T-cell (primary cell): Measurements from ENCODE around the gene IFI6. TPM values are rescaled to one million over a fixed set of nuclear protein-coding genes. Genes with fewer than 3 reads are reported as not detected.

Experiments used
- ATAC-seq, 4 experiments: fragments of 200-7000 bp in 3 of 4; fragments of 150-1000 bp in 1 of 4; cut with Tn5 transposase; replicated peaks in 1 of 4; 1 replicate in 3 of 4; 2 replicates in 1 of 4; pipeline ENCODE4 v1.10.0; 2021; ENCODE audit warnings: moderate library complexity in 3 of 4, mild to moderate bottlenecking in 2 of 4, moderate number of reproducible peaks in 1 of 4
- CTCF ChIA-PET, 2 donors: fragments of 300-600 bp; sonication (Branson Sonifier 250); formaldehyde crosslinking; loops; one replicate each; lab custom pipeline; 2022; ENCODE audit warnings: antibody characterized with exemption in 2 of 2; lab: Charles Lee
- POLR2A ChIA-PET, 2 donors: fragments of 300-600 bp; sonication (Branson Sonifier 250); formaldehyde crosslinking; loops; one replicate each; lab custom pipeline; 2022; ENCODE audit warnings: antibody characterized with exemption in 2 of 2; lab: Charles Lee
- DNase-seq, 35 experiments: peaks; one replicate each; pipeline versions ENCODE4 v3.0.0 to v3.0.0-alpha.2; 2013 to 2023
- H3K27ac ChIP-seq: one replicate; pipeline ENCODE4 v1.5.1; 2013; ENCODE audit warnings: low read length
- H3K27me3 ChIP-seq, 2 experiments: replicated peaks in 1 of 2; 1 replicate in 1 of 2; 2 replicates in 1 of 2; pipeline versions ENCODE4 v1.6.1 to v1.7.0; 2013; ENCODE audit warnings: low read length in 1 of 2, mixed read lengths in 1 of 2; ENCODE audit not compliant: control insufficient read depth in 2 of 2, insufficient read depth in 2 of 2; ENCODE audit errors: extremely low read depth in 1 of 2
- H3K36me3 ChIP-seq, 2 donors: 1 replicate in 1 of 2; 2 replicates in 1 of 2; pipeline versions ENCODE4 v1.6.1 to v1.7.0; 2013; ENCODE audit warnings: low read length in 1 of 2; ENCODE audit not compliant: control insufficient read depth in 2 of 2, insufficient read depth in 1 of 2; ENCODE audit errors: extremely low read depth in 1 of 2
- H3K4me1 ChIP-seq, 2 experiments: 1 replicate in 1 of 2; 2 replicates in 1 of 2; pipeline versions ENCODE4 v1.6.1 to v1.7.0; 2013; ENCODE audit warnings: low read length in 2 of 2, mixed read lengths in 1 of 2; ENCODE audit not compliant: insufficient read depth in 2 of 2, control insufficient read depth in 1 of 2; ENCODE audit errors: extremely low read depth in 1 of 2
- H3K4me3 ChIP-seq, 2 donors: 1 replicate in 1 of 2; 2 replicates in 1 of 2; pipeline versions ENCODE4 v1.5.1 to v1.7.0; 2013; ENCODE audit warnings: mild to moderate bottlenecking in 2 of 2, low read length in 1 of 2, moderate library complexity in 1 of 2; ENCODE audit not compliant: control insufficient read depth in 1 of 2; ENCODE audit errors: extremely low read depth in 1 of 2
- H3K9me3 ChIP-seq: 2 replicates; pipeline ENCODE4 v1.7.0; 2013
- H3K27ac Mint-ChIP-seq, 2 donors: one replicate each; pipeline ENCODE4 v1.8.0; 2020 to 2021; ENCODE audit warnings: mild to moderate bottlenecking in 2 of 2, mixed read lengths in 2 of 2
- H3K27me3 Mint-ChIP-seq, 2 donors: one replicate each; pipeline ENCODE4 v1.8.0; 2021 to 2022; ENCODE audit warnings: mixed read lengths in 2 of 2
- H3K36me3 Mint-ChIP-seq: one replicate; pipeline ENCODE4 v1.8.0; 2021; ENCODE audit warnings: mixed read lengths
- H3K4me1 Mint-ChIP-seq, 3 donors: one replicate each; pipeline ENCODE4 v1.8.0; 2020 to 2022; ENCODE audit warnings: mixed read lengths in 3 of 3, mild to moderate bottlenecking in 1 of 3
- H3K4me3 Mint-ChIP-seq, 3 donors: one replicate each; pipeline ENCODE4 v1.8.0; 2020 to 2022; ENCODE audit warnings: mild to moderate bottlenecking in 3 of 3, mixed read lengths in 3 of 3, moderate library complexity in 3 of 3
- H3K9me3 Mint-ChIP-seq, 3 donors: one replicate each; pipeline ENCODE4 v1.8.0; 2020 to 2022; ENCODE audit warnings: mixed read lengths in 3 of 3
- WGBS: methylation state at CpG from one replicate; pipeline ENCODE4 v1.1.5; 2013; ENCODE audit warnings: missing lambda C conversion rate; ENCODE audit not compliant: insufficient coverage; 5-methylcytosine and 5-hydroxymethylcytosine counted together
- total RNA-seq, 35 experiments: library from RNA in 6 of 35; stranded (reverse) in 6 of 35; fragments of 120-200 nt in 1 of 35; gene quantifications; one replicate each; pipeline versions ENCODE4 v1.2.1 to v1.2.4 and lab custom pipeline; 2013 to 2026

Gene IFI6
- total RNA-seq, 5 donors from 2014 or later (not counting 1 experiment from before 2014, with no cell fraction given) = 28.2 to 52.1 (median 40.7) TPM

GRCh38 chr1:27635396-27636142, 36.4 kb downstream of the IFI6 start:
- peak overlapping the region; percentile 27 for H3K27ac ChIP-seq
- H3K4me3 ChIP-seq = no peak overlapping the region
- Mint-ChIP-seq H3K36me3 (no peaks in the 10 kb centered on the region), H3K9me3 (no peaks in the 10 kb centered on the region), H3K27ac (peak overlapping the region; percentile 81 to 86), H3K4me3 (peak overlapping the region in 2 of 3 donors; percentile 43 to 76), H3K4me1 (peaks cover 53 to 78% (median 64%) of the 10 kb centered on the region in 3 donors), H3K27me3 (no peaks in the 10 kb centered on the region)
- H3K9me3 ChIP-seq = no peaks in the 10 kb centered on the region
- H3K27me3 ChIP-seq = no peaks in the 10 kb centered on the region
- ChIA-PET CTCF (interaction anchor here in 1 of 2 donors (0.7 to 0.8 kb wide), 2 partner anchors 25 to 811 kb away, joined by 3 to 4 read pairs; no protein-coding TSS in a partner anchor), POLR2A (no interaction called here)
- H3K4me1 ChIP-seq = peaks cover 29 to 63% of the 10 kb centered on the region in 2 experiments
- H3K36me3 ChIP-seq = no peaks in the 10 kb centered on the region
- no peak for ATAC-seq
- no peak for DNase-seq
- 100% methylated on average over 3 of the region's 11 CpGs for WGBS

- no peaks in the 10 kb centered on the region for H3K36me3 Mint-ChIP-seq
- WGBS = 68% methylated on average over 12 of the region's 28 CpGs
- DNase-seq = peak in 1 of 35 experiments; percentile 37
Measured at GRCh38 chr1:27634985-27635367, 37.0 kb downstream of the IFI6 start, which contains the start of gene FGR. Gene FGR (minus strand): TSS chr1:27635185. CDS start chr1:27623916, 11,269 bp downstream.

GRCh38 chr1:27634177-27634984, 37.6 kb downstream of the IFI6 start:
- Histone ChIP-seq H3K36me3 (no peaks in the 10 kb centered on the region), H3K4me1 (peaks cover 31 to 66% of the 10 kb centered on the region in 2 experiments), H3K27ac (peak overlapping the region; percentile 78), H3K4me3 (peak overlapping the region; percentile 39 to 49), H3K27me3 (no peaks in the 10 kb centered on the region), H3K9me3 (no peaks in the 10 kb centered on the region)
- CTCF ChIA-PET = no interaction called here
- DNase-seq = peak in 19 of 35 experiments; percentile 24 to 74 (median 39)
- 9% methylated on average over 63 of the region's 63 CpGs for WGBS
- Mint-ChIP-seq H3K27me3 (no peaks in the 10 kb centered on the region), H3K9me3 (no peaks in the 10 kb centered on the region), H3K4me1 (peaks cover 59 to 78% (median 70%) of the 10 kb centered on the region in 3 donors), H3K27ac (peak overlapping the region; percentile 52 to 64), H3K36me3 (no peaks in the 10 kb centered on the region), H3K4me3 (peak overlapping the region; percentile 56 to 76 (median 59))
- POLR2A ChIA-PET = no interaction called here
- peak; percentile 48 to 65 (median 54) for ATAC-seq

More at GRCh38 chr1:27634985-27635367, 37.0 kb downstream of the IFI6 start, which contains the start of gene FGR:
- H3K27ac ChIP-seq = peak within 1 kb of the TSS; percentile 78
- ATAC-seq = no peak
- H3K36me3 ChIP-seq = no peaks in the 10 kb centered on the region
- peaks cover 29 to 65% of the 10 kb centered on the region in 2 experiments for H3K4me1 ChIP-seq
- H3K4me3 Mint-ChIP-seq = peak within 1 kb of the TSS; percentile 56 to 76 (median 59)
- peak within 1 kb of the TSS; percentile 39 to 49 for H3K4me3 ChIP-seq
- POLR2A ChIA-PET = no interaction called here
- H3K4me1 Mint-ChIP-seq = peaks cover 55 to 80% (median 66%) of the 10 kb centered on the region in 3 donors
- H3K27me3 ChIP-seq = no peaks in the 10 kb centered on the region
- H3K27ac Mint-ChIP-seq = peak within 1 kb of the TSS; percentile 81 to 86
- H3K9me3 Mint-ChIP-seq = no peaks in the 10 kb centered on the region
- H3K9me3 ChIP-seq = no peaks in the 10 kb centered on the region
- no peaks in the 10 kb centered on the region for H3K27me3 Mint-ChIP-seq
- CTCF ChIA-PET = no interaction called here

GRCh38 chr1:27633640-27634176, 38.3 kb downstream of the IFI6 start:
- H3K4me1 ChIP-seq = peaks cover 34 to 68% of the 10 kb centered on the region in 2 experiments
- Mint-ChIP-seq H3K36me3 (no peaks in the 10 kb centered on the region), H3K27me3 (no peaks in the 10 kb centered on the region), H3K9me3 (no peaks in the 10 kb centered on the region), H3K4me1 (peaks cover 63 to 79% (median 73%) of the 10 kb centered on the region in 3 donors), H3K27ac (peak overlapping the region; percentile 82 to 85), H3K4me3 (peak overlapping the region; percentile 56 to 76 (median 64))
- no peaks in the 10 kb centered on the region for H3K27me3 ChIP-seq
- no peaks in the 10 kb centered on the region for H3K9me3 ChIP-seq
- peak overlapping the region; percentile 26 to 49 for H3K4me3 ChIP-seq
- ChIA-PET CTCF (no interaction called here), POLR2A (no interaction called here)
- DNase-seq (no peak), ATAC-seq (peak in 1 of 4 experiments; percentile 3)
- peak overlapping the region; percentile 78 for H3K27ac ChIP-seq
- WGBS = 3% methylated on average over 10 of the region's 17 CpGs
- H3K36me3 ChIP-seq = no peaks in the 10 kb centered on the region

- Histone ChIP-seq H3K4me3 (no peak overlapping the region), H3K4me1 (peaks cover 34 to 73% of the 10 kb centered on the region in 2 experiments), H3K36me3 (no peaks in the 10 kb centered on the region), H3K27ac (peak overlapping the region; percentile 78), H3K9me3 (no peaks in the 10 kb centered on the region), H3K27me3 (no peaks in the 10 kb centered on the region)
- no peak for DNase-seq
- POLR2A ChIA-PET = no interaction called here
- Mint-ChIP-seq H3K4me3 (peak overlapping the region; percentile 56 to 76 (median 64)), H3K4me1 (peaks cover 66 to 82% (median 76%) of the 10 kb centered on the region in 3 donors), H3K36me3 (no peaks in the 10 kb centered on the region), H3K9me3 (no peaks in the 10 kb centered on the region), H3K27ac (peak overlapping the region; percentile 82 to 85), H3K27me3 (no peaks in the 10 kb centered on the region)
- no CpG with 5 or more reads among the region's 5 CpGs for WGBS
- no peak for ATAC-seq
- CTCF ChIA-PET = no interaction called here
Measured at GRCh38 chr1:27633298-27633610, 38.7 kb downstream of the IFI6 start.
